Measurements from ENCODE around the gene SHB.

SHB gene

GRCh38 chr9:38057416-38058195 lies 11.4 kb downstream of the SHB start:
- TF ChIP-seq CTCF (IDR thresholded peaks at IDR 0.05) (no peak), ZFX (IDR thresholded peaks at IDR 0.05; ENCODE audit: borderline replicate concordance) (no peak)
- no peak overlapping the region for H3K27ac ChIP-seq

DNA sequence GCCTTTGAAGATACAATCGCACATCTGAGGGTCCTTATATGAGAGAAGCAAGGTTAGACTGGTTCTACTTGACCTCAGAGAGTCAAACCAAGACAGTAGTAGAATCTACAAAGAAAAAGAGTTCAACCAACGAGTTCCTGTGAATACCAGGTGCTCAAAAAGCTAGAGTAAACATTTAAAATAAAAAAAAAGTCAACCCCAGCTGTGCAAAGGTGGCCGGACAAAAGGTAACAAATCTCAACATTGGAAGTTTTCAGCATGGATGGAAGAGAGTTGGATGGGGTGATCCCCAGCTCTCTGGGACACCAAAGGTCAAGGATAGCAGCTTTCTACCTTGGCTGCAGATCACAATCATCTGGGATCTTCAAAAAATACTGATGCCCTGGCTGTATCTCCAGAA lies 14.4 kb downstream of the SHB start:
- TF ChIP-seq ZFX (IDR thresholded peaks at IDR 0.05; ENCODE audit: borderline replicate concordance): no peak
- TF ChIP-seq CTCF (IDR thresholded peaks at IDR 0.05): no peak
- H3K27ac ChIP-seq: no peak overlapping the region

DNA sequence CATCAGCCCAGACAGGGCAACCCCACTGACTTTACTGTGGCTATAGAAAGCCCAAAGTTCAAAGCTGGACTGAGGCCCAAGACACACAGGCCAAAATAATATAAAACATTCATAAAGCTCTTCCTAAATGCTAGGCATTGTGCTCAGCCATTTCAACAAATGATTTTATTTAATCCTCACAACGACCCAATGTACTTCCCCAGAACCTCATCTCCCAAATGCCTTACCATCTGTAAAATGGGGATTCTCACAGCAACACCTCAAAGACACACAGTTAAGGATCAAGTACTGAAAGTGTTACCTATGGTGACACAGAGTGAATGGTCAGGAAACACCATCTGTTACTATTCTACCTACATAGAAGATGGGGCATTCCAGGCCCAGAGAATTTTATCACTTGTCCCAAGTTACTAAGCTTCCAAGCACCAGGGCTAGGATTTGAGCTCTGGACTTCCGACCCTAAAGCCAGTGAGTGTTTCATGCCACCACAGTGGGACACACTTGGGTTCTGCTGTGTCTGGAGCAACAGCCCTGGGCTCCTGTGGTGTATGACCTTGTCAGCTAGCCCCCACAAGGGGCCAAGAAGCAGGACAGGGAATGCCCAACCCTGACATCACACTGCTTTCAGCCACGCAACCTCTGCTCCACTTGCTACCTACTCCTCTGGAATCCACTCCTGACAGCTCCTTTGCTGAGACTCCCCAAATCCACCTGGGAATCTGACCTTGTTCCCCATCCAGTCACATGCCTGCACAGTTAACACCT lies 15.1 kb downstream of the SHB start:
- H3K27ac ChIP-seq: no peak overlapping the region
- TF ChIP-seq CTCF (IDR thresholded peaks at IDR 0.05) (no peak), ZFX (IDR thresholded peaks at IDR 0.05; ENCODE audit: borderline replicate concordance) (no peak)

DNA sequence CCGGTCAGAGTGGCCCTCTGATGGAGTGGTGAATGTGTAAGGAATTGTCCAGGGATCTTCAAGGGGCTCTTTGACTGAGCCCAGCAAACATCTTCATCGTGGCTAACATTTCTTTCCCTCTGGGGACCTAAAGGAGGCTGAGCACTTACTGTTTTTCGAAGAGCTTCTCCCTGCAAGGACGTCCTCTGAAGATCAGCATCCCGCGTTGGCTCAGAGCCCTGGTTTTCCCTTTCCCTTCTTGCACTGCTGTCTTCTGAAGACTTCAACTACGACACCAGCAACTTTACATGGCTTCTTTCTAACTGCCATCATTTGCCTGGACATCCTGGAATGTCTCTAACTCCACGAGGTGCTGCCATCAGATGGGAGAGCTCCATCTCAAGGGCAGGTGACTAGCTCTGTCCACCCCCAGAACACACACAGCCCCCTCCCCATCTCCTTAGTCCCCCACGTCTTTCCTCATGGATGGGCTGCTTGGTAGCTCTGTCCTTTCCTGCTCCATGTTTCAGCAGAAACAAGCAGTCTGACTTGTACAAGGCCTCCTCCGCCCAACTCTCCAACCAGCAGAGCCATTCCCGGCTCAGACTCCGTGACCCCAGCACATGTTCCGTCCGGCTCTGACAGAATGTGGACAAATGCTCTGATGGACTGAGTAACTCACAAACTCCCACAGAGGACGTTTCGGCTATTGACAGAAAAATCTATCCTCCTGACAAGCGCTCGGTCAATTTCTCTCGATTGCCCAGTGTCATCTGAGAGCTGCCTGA lies 17.1 kb downstream of the SHB start:
- no peak for TF ChIP-seq ZFX (IDR thresholded peaks at IDR 0.05; ENCODE audit: borderline replicate concordance)
- TF ChIP-seq CTCF (IDR thresholded peaks at IDR 0.05): no peak
- no peak overlapping the region for H3K27ac ChIP-seq

DNA sequence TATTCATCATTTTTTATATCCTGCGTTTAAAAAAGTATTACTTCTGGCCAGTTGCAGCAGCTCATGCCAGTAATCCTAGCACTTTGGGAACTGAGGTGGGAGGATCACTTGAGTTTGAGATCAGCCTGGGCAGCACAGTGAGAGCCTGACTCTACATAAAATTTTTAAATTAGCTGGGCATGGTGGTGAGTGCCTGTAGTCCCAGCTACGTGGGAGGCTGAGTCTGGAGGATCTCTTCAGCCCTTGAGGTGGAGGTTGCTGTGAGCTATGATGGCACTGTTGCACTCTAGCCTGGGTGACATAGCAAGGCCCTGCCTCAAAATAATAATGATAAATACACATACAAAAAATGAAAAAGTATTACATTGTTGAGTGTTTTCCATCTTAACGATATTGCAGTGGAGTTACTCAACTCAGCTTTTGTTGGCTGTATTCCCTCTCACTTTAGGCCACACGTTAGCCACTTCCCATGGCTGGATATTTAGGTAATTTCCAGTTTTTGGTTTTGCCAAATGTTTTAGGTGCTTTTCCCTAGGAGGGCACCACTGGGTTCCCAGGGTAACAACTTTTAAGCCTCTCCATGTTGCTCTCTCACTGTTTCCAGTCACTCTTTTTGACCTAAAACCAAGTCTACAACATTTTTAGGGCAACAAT lies 20.6 kb downstream of the SHB start:
- H3K27ac ChIP-seq: 0 out of 2 replicates have a peak overlapping the region, but pooled peaks have one; percentile 36
- TF ChIP-seq CTCF (IDR thresholded peaks at IDR 0.05) (no peak), ZFX (IDR thresholded peaks at IDR 0.05; ENCODE audit: borderline replicate concordance) (no peak)

DNA sequence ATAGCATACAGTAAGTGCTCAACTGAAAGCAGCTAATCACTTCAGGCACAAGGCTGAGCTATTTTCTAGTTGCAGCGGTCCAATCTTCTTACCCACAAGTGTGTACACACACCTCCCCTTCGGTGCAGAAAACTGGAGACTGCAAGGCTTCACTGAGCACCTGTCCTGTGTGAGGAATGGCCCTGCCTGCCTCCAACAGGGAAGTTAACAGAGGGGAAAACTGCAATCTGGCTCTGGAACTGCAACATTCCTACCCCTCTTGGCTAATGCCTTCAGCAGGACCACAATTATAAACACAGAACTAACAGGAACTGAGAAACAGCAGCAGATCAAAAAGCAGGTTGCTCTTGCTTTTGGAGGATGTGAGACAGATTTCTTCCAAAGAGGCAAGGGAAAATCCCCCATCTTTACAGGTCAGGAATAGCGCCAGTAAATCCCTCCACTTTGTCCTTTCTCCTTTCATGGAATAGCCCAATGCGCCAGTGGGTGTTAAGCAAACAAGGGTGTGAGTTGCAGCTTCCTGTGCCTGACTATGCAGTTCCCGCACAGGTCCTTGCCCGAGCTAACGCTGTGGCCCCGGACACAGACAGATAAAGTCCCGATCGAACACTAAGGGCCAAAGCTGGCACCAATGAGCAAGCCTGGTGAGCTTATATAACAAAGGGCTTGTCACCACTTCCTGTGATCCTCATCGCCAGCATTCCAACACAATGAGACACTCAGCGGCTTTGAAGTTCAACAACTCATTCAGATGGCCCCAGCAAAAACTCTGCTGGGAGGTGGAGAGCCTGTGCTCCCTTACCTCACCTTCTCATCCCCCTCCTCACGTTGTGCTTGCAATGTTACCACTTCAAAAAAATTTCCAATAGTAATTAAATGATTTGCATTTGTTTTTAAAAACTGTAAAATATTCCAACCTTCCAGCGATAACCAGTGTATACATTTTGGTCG lies 21.5 kb downstream of the SHB start:
- TF ChIP-seq ZFX (IDR thresholded peaks at IDR 0.05; ENCODE audit: borderline replicate concordance): no peak
- no peak for TF ChIP-seq CTCF (IDR thresholded peaks at IDR 0.05)

More for the DNA sequence above, 21.5 kb downstream of the SHB start:
- H3K27ac ChIP-seq: peak overlapping the region; percentile 36

Data from 22Rv1 (cell line).